Neural crest cell (in vitro differentiated cells): ENCODE data around the gene RNASE7. TPM values are rescaled to one million over a fixed set of nuclear protein-coding genes. Genes with fewer than 3 reads are reported as not detected.

Experiments
- DNase-seq: peaks from one replicate; pipeline ENCODE4 v3.0.0; 2021; ENCODE audit warnings: low read depth, mixed read lengths, low spot score
- H3K27ac Mint-ChIP-seq: one replicate; pipeline ENCODE4 v1.8.0; 2021; ENCODE audit warnings: mild to moderate bottlenecking, mixed read lengths; ENCODE audit not compliant: unreplicated experiment
- H3K27me3 Mint-ChIP-seq: 2 replicates; pipeline ENCODE4 v1.8.0; 2021; ENCODE audit warnings: low read depth, mild to moderate bottlenecking, mixed read lengths
- H3K36me3 Mint-ChIP-seq: 2 replicates; pipeline ENCODE4 v1.8.0; 2021; ENCODE audit warnings: low read depth, mild to moderate bottlenecking, mixed read lengths
- H3K4me1 Mint-ChIP-seq: 2 replicates; pipeline ENCODE4 v1.8.0; 2021; ENCODE audit warnings: mixed read lengths
- H3K4me3 Mint-ChIP-seq: one replicate; pipeline ENCODE4 v1.8.0; 2021; ENCODE audit warnings: mild to moderate bottlenecking, mixed read lengths
- H3K9me3 Mint-ChIP-seq: 2 replicates; pipeline ENCODE4 v1.8.0; 2021; ENCODE audit warnings: mixed read lengths
- CTCF ChIP-seq: fragments of 200-600 bp; sonication (generic); conservative IDR thresholded peaks from 2 replicates; pipeline ENCODE4 v1.5.0; 2021; ENCODE audit warnings: antibody characterized with exemption, mild to moderate bottlenecking
- total RNA-seq: library from RNA; stranded (reverse); gene quantifications from 2 replicates; pipeline ENCODE4 v1.2.1, GENCODE V29; 2021

Gene RNASE7
- total RNA-seq, 1 donor from 2014 or later: not detected

GRCh38 chr14:21088687-21089086 lies 46.5 kb downstream of the RNASE7 start:
- H3K4me3 Mint-ChIP-seq: peak overlapping the region; percentile 50
- H3K9me3 Mint-ChIP-seq: no peaks in the 10 kb centered on the region
- DNase-seq: no peak
- no peak overlapping the region for H3K27ac Mint-ChIP-seq
- peaks cover 46% of the 10 kb centered on the region for H3K4me1 Mint-ChIP-seq
- no peak for TF ChIP-seq CTCF
- H3K27me3 Mint-ChIP-seq: peaks cover 13% of the 10 kb centered on the region
- peaks cover 46% of the 10 kb centered on the region for H3K36me3 Mint-ChIP-seq

- H3K4me1 Mint-ChIP-seq: peaks cover 52% of the 10 kb centered on the region
- no peak overlapping the region for H3K27ac Mint-ChIP-seq
- no peaks in the 10 kb centered on the region for H3K9me3 Mint-ChIP-seq
- peak overlapping the region; percentile 50 for H3K4me3 Mint-ChIP-seq
- TF ChIP-seq CTCF: no peak
- no peak for DNase-seq
- peaks cover 47% of the 10 kb centered on the region for H3K36me3 Mint-ChIP-seq
- peaks cover 16% of the 10 kb centered on the region for H3K27me3 Mint-ChIP-seq
These were observed 47.1 kb downstream of the RNASE7 start for GRCh38 chr14:21089271-21089670.

GRCh38 chr14:21089877-21090193 lies 47.7 kb downstream of the RNASE7 start:
- no peak for DNase-seq
- peak overlapping the region; percentile 62 for H3K4me3 Mint-ChIP-seq
- no peaks in the 10 kb centered on the region for H3K9me3 Mint-ChIP-seq
- peaks cover 58% of the 10 kb centered on the region for H3K4me1 Mint-ChIP-seq
- H3K36me3 Mint-ChIP-seq: peaks cover 46% of the 10 kb centered on the region
- no peak overlapping the region for H3K27ac Mint-ChIP-seq
- TF ChIP-seq CTCF: no peak
- H3K27me3 Mint-ChIP-seq: peaks cover 17% of the 10 kb centered on the region

DNA sequence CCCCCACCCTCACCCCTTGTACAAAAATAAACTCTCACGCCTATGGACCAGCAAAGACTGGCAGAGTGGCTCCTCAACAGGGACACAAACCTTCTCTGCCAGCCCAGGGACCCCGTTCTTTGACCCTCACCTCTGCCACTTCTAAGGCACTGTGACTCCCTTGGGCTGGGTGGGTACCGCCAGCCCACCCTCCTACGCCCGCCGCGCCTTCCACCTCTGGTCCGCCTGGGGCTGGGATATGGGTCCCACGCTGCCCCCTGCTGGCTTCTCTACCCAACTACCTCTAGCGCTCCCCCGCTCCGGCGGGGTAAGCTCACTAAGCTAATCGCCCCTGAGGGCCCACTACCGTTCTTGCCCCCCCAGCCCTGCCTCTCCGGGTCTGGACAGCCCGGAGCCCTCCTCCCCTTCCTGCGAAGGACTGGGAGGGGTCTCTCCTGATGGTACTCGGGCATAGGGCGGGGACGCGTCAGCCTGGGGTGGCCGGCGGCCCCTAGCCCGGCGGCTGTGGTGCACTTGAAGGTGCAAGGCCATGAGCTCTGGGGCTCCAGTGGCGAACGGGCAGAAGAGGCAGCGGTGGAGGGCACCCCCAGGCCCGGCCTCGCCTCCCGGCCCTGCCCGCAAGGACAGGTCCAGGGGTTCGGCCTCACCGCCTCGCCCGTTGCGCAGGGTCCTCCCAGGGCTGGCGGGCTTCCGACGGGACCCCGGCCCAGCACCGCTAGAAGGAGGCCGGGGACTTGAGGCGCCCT lies 48.2 kb downstream of the RNASE7 start:
- DNase-seq: no peak
- H3K27ac Mint-ChIP-seq: no peak overlapping the region
- no peaks in the 10 kb centered on the region for H3K9me3 Mint-ChIP-seq
- peaks cover 63% of the 10 kb centered on the region for H3K4me1 Mint-ChIP-seq
- TF ChIP-seq CTCF: peak; percentile 59
- H3K36me3 Mint-ChIP-seq: peaks cover 46% of the 10 kb centered on the region
- H3K27me3 Mint-ChIP-seq: peaks cover 17% of the 10 kb centered on the region
- H3K4me3 Mint-ChIP-seq: peak overlapping the region; percentile 62

DNA sequence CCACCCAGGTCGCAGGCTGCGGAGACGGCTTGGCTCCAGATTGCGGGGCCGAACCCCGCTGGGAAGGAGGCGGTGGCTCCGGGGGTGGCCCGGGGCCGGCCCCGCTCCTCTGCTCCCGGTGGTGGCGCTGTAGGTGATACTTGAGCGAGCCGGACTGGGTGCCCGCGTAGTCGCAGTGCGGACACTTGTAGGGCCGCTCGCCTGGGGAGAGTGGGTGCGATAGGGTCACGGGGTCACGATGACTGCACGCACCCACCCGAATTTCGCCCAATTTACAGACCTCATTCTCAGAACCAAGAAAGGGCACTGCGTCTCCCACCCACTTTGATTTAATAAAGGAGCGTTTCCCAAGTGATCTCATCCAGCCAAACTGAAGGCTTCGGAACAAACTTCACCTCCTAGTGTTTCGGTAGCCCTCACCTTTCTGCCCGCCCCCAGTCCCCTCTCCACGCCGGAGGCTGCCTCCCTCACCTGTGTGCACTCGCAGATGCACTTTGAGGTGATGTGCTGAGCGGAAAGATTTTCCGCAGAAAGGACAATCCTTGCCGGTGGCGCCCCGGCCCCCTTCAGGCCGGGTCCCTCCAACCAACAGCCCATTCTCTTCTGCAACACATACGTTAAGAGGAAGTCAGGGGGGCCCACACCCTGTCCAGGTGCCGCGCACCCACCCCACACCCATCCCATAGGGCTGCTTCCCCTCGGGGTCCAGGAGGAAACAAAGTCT lies 48.9 kb downstream of the RNASE7 start:
- Mint-ChIP-seq H3K4me3 (peak overlapping the region; percentile 68), H3K4me1 (peaks cover 70% of the 10 kb centered on the region), H3K9me3 (no peaks in the 10 kb centered on the region), H3K27me3 (peaks cover 17% of the 10 kb centered on the region), H3K27ac (no peak overlapping the region), H3K36me3 (peaks cover 40% of the 10 kb centered on the region)
- no peak for DNase-seq
- no peak for TF ChIP-seq CTCF
